NCI-H2196 treated with DMSO at 0.1 percent for 48 hours (cell line): Measurements from ENCODE around the gene CD47.
A peak's percentile ranks its signal among the peaks of the same experiment; 100 is the strongest.

Source experiments
- DNase-seq: peaks from one replicate; lab custom pipeline; 2025; ENCODE audit not compliant: unreplicated experiment; lab: John Stamatoyannopoulos, UW

Gene CD47

DNA sequence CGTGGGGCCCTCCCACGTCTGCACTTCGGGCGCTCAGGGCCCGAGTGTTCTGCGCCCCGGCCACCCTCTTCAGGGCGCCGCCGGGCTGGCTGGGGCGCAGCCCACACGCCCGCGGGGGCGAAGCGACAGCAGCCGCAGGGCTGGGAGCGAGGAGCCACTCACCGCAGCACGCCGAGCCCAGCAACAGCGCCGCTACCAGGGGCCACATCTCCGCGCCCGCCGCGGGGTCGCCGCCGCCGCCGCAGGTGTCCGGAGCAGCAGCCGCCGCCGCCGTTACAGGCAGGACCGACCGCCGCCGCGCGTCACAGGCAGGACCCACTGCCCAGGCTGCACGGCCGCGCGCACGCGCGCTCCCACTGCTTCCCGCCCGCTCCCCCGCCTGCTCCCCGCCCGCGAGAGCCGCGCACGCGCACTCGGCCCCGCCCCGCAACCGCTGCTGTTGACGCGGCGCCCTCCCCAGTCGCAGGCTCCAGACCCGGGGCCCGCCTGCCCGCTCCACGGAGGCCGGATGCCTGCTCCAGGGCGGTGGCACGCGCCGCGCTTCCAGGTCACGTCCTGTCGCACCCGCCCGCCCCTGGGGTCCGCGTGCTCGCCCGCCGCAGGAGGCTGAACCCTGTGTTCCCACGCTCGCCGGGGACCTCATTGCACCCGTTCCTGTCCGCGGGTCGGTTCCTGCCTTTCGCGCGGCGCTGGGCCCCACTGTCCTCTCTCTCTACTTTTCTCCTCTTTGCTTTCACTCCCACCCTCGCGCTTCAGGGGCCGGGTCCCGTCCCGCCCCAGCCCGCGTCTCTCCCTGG lies at the start of gene CD47:
CD47 (minus strand) TSS at position 331 of the 797 bp plus-strand sequence; CDS start at position 208, 123 bp downstream.
- peak; percentile 92 for DNase-seq

DNA sequence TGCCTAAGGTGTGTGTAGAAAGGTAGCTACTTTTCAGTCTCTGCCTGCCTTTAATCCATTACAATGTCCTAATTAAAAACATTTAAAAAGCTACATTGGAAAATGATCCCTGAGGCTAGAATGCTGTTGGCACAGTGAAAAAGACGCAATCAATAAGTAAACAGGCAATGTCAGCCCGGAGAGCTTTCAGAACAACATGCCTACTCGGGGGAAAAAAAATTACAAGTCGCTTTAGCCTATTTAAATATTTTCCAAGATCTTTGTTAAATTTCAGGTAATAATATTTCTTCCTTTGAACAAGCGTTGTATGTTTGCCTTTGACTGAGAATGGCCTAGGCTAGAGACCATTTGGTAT lies 46.6 kb upstream of the CD47 start:
- no peak for DNase-seq

DNA sequence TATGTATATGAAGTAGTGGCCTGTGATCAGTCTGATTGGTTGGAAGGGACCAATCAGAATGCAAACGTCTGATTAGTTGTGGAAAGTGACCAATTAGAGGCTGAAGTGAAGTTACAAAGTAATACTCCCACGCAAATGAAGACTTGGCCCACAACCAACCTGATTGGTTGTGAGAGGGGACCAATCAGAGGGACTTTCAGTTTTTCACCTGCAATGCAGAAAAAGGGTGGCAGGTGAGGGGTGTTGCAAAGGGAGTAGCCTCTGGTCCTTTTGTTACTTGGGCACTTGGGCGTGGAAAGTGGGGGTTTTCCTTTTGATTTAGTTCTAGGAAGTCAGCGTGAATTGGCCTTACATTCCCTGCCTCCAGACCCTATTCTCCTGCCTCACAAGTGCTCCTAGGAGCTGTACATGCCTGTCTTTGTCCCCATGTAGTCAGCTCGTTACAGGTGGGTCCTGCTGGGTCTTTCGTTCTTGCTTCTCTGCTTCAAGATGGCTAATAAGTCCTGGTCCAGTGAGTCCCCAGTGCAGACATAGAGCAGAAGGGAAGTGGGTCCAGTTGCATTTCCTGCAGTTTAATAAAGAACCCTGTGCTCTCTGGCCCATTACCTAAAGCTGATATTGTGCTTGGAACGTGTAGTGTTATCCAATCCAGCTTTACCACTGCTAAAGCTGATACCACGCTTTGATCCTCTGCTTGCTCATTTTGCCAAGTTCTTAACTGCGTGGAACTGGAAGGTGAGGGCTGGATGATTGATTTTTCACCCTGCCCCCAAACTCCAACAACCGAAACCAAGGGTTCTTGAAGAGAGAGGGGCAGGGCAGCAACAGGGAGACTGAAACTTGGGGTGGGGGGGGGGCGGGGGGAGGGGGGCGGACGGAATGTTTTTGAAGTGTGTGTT lies 46.0 kb upstream of the CD47 start:
- DNase-seq: no peak

DNA sequence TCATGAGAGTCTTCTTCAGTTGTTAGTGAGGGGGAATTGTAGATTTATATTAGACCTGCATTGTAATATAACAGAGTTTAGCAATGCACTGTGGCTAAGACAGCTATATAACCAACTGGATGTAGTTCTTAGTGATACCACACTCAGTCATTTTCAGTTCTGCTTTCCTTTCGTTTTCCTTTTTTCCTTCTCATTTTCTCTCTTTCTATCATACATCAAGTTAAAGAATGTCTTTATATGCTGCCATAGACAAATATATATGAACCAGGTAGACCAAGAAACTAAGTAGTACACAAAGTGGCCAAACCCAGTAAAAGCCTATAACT lies 43.7 kb upstream of the CD47 start:
- no peak for DNase-seq

DNA sequence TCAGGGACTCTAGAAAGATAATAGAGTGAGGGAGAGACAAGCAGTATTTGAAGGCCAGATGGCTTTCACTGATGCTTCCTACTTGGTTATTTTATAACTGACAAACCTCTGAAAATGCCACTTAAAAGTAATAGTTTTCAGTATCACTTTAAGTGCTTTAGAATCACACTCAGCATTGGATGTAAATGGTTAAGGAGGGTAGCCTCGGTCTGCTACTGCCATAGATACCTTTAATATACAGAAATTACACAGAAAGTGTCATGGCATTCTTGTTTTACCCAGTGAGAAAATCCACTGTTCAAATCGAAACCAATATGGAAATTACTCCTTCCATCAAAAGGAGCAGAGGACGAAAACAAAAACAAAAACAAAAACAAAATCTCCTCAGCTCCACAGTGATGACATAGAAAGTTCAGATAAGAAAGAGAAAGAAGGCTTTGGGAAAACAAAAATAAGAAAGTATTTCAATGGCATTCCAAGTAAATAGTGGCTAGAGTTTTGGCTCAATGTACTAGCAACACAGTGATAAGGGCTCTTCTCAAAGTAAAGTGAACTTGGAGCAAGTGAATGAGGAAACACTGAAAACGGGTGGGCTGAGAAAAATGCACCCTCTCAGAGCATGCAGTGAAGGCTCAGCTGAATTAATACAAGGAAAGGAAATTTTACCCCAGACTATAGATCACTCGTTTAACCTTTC lies 43.2 kb upstream of the CD47 start:
- no peak for DNase-seq

DNA sequence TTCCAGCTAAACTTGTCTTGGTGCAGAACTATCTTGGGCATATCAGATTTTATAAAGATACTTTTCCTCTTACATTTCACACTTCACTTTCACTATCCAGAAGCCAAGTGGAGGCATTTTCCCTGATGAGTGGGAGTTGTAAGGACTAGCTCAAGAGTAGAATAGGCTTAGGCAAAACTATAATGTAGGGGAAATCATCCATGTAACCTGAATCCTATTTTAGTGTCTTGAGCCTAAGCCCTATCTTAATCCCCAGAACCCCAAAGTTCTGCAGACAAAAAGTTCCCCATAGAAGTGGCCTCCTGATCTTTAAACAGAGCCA lies 42.2 kb upstream of the CD47 start:
- no peak for DNase-seq

DNA sequence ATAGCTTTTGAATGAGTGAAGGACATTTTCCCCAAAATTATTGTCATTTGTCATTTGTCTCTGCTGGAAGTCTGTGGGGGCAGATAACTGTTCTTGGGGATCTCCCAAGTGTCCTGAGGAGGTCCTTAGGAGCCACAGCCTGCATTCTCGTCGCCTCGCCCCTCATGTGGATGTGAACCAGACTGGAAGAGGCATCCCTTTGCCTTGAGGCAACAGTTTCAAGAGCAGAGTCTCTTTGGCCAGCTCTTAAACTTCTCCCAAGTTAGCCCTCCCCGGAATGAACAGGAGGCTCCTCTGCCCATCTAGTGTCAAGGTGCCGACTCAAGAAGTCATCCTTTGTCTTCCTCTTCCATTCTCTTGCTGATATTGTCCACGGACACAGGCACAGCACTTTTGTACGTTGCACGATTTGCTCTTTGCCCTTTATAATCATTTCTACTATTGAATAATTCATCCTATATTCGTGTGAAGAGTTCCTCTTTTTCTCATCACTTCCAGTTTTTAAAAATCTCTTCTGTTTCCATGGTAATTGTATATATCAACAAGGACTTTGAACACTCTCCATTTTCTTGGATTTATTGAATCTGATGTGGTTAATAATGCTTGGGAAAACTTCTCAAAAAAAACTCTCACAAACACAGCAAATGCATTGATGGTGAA lies 40.8 kb upstream of the CD47 start:
- DNase-seq: no peak

DNA sequence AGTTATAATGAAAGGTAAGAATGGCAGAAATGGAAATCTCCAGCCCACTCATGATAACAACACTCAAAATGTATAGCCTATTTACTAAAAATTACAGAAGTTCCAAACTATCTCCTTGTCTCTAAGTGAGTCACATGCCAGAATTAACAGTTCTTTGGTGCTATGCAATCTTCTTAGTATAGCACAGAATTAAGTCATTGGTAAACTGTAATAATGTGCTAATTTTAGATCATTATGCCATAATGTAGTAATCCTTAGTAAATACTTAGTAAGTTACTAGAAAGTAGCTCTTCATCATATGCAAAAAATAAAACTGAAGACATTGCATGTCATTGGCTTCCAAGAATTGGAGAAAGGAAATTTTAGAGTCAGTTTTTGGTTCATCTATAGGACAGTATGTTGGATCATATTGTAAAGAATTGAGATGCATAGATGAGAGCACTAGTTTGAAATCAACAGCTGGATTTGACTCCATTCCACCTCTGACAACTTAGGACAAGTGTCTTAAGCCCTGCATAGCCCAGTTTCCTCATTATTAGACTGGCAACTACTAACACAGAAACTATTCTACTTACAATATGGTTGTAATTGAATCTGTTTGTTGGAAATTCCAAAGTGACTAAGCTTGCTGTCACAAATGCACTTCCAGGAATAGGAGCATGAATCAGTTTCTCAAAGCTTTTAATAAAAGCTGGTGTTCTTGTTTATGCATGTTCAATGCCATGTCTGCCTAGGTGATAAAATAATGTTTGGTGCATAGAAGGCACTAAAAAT lies 40.1 kb upstream of the CD47 start:
- DNase-seq: no peak

DNA sequence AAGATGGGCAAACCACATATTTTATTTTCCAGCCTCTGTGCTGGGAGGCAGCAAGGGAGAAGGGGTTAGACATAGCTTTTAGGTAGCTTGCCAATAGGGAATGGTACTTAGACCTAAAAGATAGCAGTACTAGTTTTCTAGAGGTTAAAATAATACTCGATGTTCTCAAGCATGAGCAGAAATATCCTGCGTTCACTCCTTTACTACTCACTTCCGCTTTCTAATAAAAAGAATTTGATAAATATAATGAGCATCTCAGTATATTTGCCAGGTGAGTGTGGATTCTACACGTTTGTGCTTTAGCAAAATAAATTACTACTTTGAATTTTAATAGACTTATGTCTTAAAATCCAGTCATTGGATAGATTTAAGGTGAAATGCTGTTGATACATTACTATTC lies 39.4 kb upstream of the CD47 start:
- no peak for DNase-seq

DNA sequence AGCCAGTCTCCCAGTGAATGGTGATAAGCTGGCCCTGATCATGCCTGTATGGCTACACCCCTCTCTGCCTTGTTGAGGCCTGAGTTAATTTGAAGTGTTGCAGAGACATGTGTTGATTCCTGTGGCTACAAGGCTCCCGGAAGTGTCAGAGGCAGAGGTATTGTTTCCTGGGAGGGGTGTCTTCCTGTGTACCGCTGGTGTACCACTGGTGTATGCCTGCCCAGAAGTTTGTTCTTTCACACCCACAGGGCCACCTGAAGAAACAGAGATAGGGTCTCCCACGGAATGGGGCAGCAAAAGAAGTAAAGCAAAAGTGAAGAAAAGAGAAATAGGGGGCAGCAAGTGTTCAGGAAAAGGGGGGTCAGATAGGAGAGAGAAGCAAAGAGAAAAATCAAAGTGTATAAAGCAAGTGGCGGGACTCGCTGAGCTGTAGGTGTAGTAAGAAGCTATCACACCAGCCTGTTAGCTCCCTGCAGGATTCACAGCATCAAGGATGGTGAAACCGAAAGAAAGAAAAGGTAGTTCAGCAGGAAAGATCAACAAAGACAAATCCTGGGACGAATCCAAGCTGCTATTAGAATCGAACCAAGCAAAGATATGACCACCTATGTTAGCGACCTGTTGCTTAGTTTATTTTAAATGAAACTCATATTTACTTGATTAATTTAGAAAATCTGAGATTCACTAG lies 36.6 kb upstream of the CD47 start:
- DNase-seq: no peak

DNA sequence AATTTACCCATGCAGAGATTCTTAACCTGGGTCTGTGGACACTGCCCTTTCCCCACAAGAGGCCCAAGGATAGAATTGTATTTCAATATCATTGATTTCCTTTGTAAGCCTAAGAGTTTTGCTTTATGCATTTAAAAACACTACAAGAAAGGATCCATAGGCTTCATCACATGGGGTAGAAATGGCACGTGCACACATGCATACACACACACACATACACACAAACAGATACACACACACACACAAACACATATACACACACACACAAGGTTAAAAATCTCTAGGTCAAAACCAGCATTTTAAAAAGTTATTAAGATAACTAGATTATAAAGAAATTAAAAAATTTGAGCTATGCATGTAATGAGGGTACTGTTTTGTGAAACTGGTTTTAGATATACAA lies 35.5 kb upstream of the CD47 start:
- no peak for DNase-seq

DNA sequence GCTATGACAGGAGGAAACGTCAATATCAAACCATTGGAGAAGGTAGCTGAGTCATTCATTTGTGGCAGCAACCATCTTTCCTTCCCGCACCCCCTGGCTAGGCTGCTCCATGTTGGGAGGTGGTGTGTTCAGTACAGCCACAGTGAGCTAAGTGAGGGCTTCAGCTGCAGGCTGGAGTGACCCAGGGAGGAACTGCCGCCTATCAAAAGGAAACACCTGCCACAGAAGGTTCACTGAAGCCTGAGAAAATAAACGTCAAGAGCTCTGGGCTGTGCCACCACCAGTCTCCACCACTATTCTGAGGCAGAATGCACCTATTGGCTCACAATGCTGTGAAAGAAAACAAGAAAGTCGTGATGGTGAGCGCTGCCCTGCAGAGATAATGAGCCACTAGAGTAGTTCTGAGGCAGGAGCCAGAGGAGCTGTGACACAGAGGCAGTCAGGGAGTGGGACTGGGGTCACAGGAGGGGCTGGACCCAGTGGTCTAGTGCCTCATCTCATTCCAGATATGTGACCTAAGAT lies 34.8 kb upstream of the CD47 start:
- no peak for DNase-seq

DNA sequence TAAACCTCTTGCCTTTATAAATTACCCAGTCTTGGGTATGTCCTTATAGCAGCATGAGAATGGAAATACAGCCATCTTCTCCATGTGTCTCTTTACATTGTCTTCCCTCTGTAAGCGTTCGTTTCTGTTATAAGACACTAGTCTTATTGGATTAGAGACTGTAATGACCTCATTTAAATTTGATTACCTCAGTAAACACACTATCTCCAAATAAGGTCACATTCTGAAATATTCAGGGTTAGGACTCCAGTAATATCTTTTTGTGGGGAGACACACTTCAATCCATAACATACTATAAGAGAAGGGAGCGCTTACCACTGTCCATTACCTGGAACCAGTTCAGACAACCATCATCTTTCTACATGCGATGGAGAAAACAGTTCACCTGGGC lies 34.3 kb upstream of the CD47 start:
- DNase-seq: no peak

DNA sequence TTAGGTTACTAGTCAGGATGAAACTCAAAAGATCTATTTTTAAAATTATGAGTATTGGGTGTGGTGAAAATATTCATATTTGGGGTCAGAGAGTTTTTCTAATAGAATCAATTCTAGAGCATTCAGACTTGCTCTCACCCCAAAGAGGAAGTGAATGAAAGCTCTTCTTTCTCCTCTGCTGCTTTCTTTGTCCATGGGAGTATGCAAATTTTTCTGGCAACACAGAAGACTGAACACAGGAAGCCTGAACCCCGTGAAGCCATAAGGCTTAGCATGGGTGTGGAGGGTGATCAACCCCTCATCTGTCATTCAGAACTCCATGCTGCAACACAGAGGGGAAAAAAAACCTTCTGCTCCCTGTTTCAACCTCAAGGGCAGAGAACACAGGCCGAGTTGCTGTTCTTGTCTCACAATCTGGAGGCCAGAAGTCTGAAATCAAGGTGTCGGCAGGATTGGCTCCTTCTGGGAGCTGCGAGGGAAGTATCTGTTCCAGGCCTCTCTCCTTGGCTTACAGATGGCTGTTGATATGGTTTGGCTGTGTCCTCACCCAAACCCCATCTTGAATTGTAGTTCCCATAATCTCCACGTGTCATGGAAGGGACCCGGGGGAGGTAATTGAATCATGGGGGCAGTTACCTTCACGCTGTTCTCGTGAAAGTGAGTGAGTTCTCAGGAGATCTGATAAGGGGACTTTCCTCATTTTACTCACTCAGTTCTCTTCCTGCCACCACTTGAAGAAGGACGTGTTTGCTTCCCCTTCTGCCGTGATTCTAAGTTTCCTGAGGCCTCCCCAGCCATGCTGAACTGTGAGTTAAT lies 33.7 kb upstream of the CD47 start:
- DNase-seq: no peak

DNA sequence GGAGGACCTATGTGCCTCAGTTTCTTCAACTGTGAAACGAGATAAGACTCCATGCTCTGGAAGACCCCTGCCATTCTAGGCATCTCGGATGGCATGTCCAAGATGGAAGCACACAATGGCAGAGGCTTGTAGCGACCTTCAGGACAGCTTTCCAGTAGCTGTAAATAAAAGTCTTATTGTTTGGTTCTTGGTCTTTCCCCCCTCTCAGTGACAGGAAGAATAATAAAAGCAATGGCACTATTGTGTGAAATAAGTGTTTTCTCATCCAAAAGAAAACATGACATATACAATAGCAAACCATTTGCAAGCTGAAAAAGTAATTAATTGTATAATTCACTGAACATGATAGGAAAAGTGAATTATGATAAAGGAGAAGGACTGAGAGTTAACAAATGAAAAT lies 32.5 kb upstream of the CD47 start:
- no peak for DNase-seq

DNA sequence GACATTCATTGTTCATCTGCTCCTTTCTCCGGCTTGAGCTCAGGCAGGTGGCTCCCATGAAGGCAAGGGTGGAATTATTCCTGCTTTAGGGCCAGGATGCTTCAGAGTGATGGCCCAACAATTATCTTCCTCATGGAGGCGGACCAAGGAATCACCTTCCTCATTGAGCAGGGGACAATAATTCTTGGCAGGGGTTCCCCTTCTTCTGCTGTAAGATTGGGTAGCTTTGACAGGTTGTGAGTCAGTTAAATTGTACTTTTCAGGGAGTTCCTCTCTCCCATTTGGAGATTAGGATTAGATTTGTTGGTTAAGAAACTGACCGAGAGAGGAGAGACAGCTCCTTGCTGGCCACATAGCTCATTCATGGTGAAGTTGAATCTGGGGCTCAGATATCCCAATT lies 31.4 kb upstream of the CD47 start:
- DNase-seq: no peak

DNA sequence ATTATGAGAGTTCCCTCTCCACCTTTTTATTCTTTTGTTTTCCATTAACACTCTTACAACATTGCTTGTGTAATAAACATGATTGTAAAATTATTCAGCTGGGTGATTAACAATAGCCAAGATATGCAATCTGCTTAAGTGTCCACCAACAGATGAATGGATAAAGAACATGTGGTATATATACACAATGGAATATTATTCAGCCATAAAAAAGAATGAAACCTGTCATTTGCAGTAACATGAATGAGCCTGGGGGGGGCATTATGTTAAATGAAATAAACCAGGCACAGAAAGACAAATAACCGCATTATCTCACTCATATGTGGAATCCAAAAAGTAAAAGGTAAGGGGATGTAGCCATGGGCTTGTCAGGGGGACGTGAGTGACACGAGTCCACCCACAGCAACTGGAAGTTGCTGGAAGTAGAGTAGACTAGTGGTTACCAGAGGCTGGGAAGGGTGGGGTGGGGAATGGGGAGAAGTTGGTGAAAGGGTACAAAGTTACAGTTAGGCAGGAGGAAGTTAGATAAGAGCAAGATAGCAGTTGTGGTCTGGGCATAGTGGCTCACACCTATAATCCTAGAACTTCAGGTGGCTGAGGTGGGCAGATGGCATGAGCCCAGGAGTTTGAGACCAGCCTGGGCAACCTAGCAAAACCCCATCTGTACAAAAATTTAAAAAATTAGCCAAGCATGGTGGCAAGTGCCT lies 28.7 kb upstream of the CD47 start:
- DNase-seq: no peak

DNA sequence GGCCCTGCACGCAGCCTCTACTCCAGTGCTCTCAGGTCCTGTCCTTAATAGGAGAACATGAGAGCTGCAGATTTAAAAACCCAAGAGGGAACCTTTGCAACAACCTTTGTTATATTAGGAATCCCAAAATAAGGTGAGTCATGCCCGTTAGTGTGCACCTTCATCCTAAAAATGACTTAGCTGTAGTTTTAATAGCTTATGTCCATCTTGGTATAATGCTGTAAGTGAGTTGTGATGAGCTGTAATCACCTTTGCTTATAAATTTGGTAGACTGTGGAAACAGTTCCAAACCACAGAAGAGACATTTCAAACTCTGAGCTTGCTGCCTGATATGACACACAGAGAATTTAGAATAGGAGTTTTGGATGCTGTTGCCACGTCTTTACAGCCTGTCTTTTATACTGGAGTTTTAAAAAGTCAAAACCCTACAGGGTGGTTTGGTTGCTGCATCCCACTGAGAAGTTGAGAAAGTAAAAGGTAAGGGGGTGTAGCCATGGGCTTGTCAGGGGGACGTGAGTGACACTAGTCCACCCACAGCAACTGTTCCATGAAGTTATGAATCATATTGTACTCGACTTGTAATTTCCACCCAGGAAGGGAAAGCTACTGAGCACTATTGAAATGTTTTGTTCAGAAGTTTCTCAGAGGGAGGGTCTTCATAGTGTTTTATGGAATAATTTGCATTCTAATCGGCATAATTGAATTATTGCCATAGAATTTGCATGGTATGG lies 27.4 kb upstream of the CD47 start:
- no peak for DNase-seq
